ENCODE data around the gene NEU4. TPM values are rescaled to one million over a fixed set of nuclear protein-coding genes. Genes with fewer than 3 reads are reported as not detected.
A peak's percentile ranks its signal among the peaks of the same experiment; 100 is the strongest.

The NEU4 gene
- total and polyA plus RNA-seq, 11 donors: 0.07 to 1.4 (median 0.45) TPM; not detected in 4

DNA sequence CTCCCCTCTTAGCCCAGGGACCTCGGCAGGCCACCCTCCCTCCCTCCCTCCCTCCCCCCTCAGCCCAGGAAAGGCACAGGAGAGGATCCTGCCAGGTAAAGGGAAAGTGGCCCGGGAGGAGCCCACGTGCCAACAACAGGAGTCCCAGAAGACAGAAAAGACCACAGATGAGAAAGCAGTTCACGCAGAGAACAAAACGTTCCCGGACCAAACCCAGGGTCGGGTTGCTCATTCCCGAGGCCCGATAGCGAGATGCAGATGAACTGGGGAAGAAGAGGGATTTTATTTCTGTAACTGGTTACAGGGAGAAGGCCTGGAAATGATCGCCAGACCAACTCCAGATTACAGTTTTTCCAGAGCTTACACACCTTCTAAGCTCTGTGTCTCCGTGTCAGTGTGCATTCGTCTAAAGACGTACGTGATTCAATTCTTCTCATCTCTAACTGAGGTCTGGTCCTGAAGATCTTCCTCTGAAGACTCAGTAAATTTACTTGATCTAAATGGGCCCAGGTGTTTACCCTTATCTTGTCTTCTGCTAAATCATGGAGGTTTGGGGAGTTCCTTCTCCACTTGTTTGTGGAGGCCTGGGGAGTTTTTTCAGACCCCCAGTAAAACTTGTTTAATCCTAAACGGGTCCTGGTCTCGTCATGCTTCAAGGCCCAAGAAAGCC, 807 bp upstream of the NEU4 start:
- Histone ChIP-seq H3K4me1 (peaks cover 0 to 49% (median 25%) of the 10 kb centered on the region in 12 donors), H3K9me3 (no peaks in the 10 kb centered on the region), H3K27ac (peak overlapping the region in 2 of 12 donors; percentile 11 to 37), H3K27me3 (peaks cover 0 to 15% (median 0%) of the 10 kb centered on the region in 9 donors), H3K36me3 (no peaks in the 10 kb centered on the region), H3K4me3 (no peak overlapping the region)
- intact Hi-C loops (cut with DNase I): no loop called here
- ATAC-seq (no peak), DNase-seq (peak in 1 of 5 donors; percentile 18)
- WGBS, 4 donors: 67 to 82% (median 74%) methylated on average over 16 to 17 of the region's 17 CpGs
- TF ChIP-seq, protein P1, sequence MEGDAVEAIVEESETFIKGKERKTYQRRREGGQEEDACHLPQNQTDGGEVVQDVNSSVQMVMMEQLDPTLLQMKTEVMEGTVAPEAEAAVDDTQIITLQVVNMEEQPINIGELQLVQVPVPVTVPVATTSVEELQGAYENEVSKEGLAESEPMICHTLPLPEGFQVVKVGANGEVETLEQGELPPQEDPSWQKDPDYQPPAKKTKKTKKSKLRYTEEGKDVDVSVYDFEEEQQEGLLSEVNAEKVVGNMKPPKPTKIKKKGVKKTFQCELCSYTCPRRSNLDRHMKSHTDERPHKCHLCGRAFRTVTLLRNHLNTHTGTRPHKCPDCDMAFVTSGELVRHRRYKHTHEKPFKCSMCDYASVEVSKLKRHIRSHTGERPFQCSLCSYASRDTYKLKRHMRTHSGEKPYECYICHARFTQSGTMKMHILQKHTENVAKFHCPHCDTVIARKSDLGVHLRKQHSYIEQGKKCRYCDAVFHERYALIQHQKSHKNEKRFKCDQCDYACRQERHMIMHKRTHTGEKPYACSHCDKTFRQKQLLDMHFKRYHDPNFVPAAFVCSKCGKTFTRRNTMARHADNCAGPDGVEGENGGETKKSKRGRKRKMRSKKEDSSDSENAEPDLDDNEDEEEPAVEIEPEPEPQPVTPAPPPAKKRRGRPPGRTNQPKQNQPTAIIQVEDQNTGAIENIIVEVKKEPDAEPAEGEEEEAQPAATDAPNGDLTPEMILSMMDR (IDR thresholded peaks at IDR 0.05): no peak
- TF ChIP-seq POLR2A (IDR thresholded peaks at IDR 0.05): no peak

DNA sequence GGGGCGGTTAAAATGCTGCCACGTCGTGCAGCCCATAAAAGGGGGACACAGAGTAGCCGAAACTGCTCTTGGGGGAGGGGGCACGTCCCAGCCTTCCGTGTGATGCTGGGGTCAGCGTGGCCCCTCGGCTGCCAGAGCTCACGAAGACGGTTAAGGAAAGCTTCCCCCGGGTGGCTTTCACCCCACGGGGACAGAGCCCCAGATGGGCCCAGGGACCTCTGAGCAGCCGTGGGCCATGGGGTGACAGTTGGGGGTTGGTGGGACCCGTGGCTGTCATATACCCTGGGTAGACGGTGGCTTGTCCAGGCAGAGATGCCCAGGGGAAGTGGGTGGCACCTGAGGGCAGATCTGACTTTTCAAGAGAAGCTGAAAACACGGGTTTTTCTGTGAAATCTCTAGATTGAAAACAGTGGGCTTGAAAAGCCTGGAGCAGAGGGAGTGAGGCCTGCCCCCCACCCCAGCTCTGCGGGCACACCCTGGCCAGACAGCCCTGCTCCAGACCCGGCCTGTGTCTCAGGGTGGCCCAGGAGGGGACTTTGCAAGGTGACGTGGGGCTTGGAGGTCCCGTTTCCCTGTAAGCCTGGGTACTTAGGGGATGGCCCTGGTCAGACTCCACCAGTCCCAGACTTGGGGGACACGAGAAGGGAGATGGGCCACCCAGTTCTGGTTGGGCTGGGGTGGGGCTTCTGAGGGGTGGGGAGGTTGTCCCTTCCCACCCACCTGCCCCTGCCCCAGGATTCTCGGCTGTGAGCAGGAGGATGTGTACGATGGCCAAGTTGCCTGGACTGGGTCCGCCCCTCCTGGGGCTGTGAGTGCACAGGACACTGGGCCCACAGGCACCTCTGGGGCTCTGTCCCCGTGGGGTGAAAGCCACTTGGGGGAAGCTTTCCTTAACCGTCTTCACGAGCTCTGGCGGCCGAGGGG, 652 bp downstream of the NEU4 start:
- Histone ChIP-seq H3K27me3 (peaks cover 0 to 3% (median 0%) of the 10 kb centered on the region in 9 donors), H3K4me1 (peaks cover 0 to 36% (median 16%) of the 10 kb centered on the region in 12 donors), H3K4me3 (no peak overlapping the region), H3K27ac (peak overlapping the region in 8 of 12 donors; percentile 49 to 91 (median 80)), H3K36me3 (no peaks in the 10 kb centered on the region), H3K9me3 (no peaks in the 10 kb centered on the region)
- no peak for ATAC-seq
- intact Hi-C loops (cut with DNase I): loop anchor here in 1 of 10 donors (5.0 kb wide), 1 partner anchor 48 kb away; the partner anchor contains the start of gene PDCD1
- no peak for TF ChIP-seq POLR2A (IDR thresholded peaks at IDR 0.05)
- TF ChIP-seq, protein P1 (IDR thresholded peaks at IDR 0.05): no peak
- peak in 1 of 5 donors; percentile 23 for DNase-seq
- WGBS, 4 donors: 81 to 85% (median 83%) methylated on average over 18 to 29 of the region's 29 CpGs

DNA sequence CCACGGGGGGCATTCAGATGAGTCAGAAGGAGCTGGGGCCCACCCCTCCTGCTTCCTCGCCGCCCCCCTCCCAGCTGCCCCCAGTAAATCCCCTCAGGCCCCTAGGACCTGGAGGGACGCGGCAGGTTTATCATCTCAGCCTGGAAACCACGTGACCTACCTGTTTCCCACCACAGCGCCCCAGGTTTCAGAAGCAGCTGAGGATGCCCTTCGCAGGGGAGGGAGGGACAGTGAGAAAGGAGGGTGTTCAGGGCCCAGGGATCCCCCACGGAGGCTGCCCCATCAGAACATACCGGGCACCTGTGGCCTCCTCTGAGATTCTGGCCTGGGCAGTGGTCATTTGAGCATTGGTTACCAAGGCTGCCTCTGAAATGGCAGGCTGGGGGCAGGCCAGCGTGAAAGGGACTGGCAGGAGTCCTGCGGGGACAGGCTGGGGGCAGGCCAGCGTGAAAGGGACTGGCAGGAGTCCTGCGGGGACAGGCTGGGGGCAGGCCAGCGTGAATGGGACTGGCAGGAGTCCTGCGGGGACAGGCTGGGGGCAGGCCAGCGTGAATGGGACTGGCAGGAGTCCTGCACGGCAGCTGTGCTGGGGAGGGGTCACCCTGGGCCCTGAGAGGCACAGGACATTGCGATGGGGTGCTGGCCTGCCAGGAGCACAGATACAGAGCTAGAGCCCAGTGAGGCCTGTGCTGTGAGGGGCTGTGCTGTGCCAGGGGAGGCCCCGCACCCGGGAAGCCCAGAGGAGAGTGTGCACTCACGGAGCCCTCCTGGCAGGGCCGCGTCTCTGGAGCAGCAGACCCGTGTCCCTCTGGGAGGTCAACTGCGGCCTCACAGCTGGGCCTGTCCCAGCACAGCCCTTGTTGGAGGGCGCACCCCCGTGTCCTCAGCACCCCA, 1.6 kb downstream of the NEU4 start:
- Histone ChIP-seq H3K27ac (peak overlapping the region; percentile 20 to 91 (median 72)), H3K4me1 (peaks cover 0 to 32% (median 13%) of the 10 kb centered on the region in 12 donors), H3K9me3 (no peaks in the 10 kb centered on the region), H3K27me3 (no peaks in the 10 kb centered on the region), H3K4me3 (peak overlapping the region in 1 of 12 donors; percentile 25), H3K36me3 (no peaks in the 10 kb centered on the region)
- peak in 4 of 5 donors; percentile 29 to 81 (median 73) for DNase-seq
- no peak for TF ChIP-seq POLR2A (IDR thresholded peaks at IDR 0.05)
- TF ChIP-seq, protein P1 (IDR thresholded peaks at IDR 0.05): no peak
- WGBS, 4 donors: 48 to 56% (median 51%) methylated on average over 11 to 28 of the region's 28 CpGs
- peak; percentile 66 to 83 (median 82) for ATAC-seq
- intact Hi-C loops (cut with DNase I): loop anchor here in 1 of 10 donors (5.0 kb wide), 1 partner anchor 47 kb away; the partner anchor contains the start of gene PDCD1

Data from heart left ventricle (tissue), 16 donors.